C4-2B (cell line): ENCODE data around the gene SDK2.
A peak's percentile ranks its signal among the peaks of the same experiment; 100 is the strongest.

Source experiments
- H3K27ac ChIP-seq: fragments of 450-650 bp; 2 replicates; pipeline ENCODE4 v1.5.1; 2017
- CTCF ChIP-seq: fragments of 450-650 bp; conservative IDR thresholded peaks from 2 replicates; pipeline ENCODE4 v1.5.1; 2017; ENCODE audit warnings: mild to moderate bottlenecking
- ZFX ChIP-seq: fragments of 450-650 bp; IDR thresholded peaks from 2 replicates; pipeline ENCODE4 v1.6.1; 2017

The SDK2 gene

GRCh38 chr17:73511719-73512115, 132.5 kb downstream of the SDK2 start:
- H3K27ac ChIP-seq: no peak overlapping the region
- TF ChIP-seq ZFX (no peak), CTCF (no peak)

GRCh38 chr17:73510981-73511718, 133.1 kb downstream of the SDK2 start:
- no peak overlapping the region for H3K27ac ChIP-seq

GRCh38 chr17:73508931-73509605, 135.2 kb downstream of the SDK2 start:
- H3K27ac ChIP-seq: no peak overlapping the region

More at GRCh38 chr17:73510981-73511718, 133.1 kb downstream of the SDK2 start:
- TF ChIP-seq CTCF (no peak), ZFX (no peak)

GRCh38 chr17:73508057-73508930, 136.0 kb downstream of the SDK2 start:
- no peak for TF ChIP-seq ZFX
- H3K27ac ChIP-seq: no peak overlapping the region

More at GRCh38 chr17:73508931-73509605, 135.2 kb downstream of the SDK2 start:
- TF ChIP-seq CTCF (no peak), ZFX (no peak)

- no peak for TF ChIP-seq CTCF
- no peak for TF ChIP-seq ZFX
- H3K27ac ChIP-seq: peak overlapping the region; percentile 17
Observed at GRCh38 chr17:73506470-73507435, 137.5 kb downstream of the SDK2 start.

- H3K27ac ChIP-seq: no peak overlapping the region
- TF ChIP-seq CTCF (no peak), ZFX (no peak)
Observed at GRCh38 chr17:73503560-73503959, 140.7 kb downstream of the SDK2 start.
